A673 (cell line): ENCODE results near the gene POU4F1. TPM values are rescaled to one million over a fixed set of nuclear protein-coding genes. Genes with fewer than 3 reads are reported as not detected.
A peak's percentile ranks its signal among the peaks of the same experiment; 100 is the strongest.

Source experiments
- Bru-seq: library from RNA; stranded (reverse); fragments of 400-500 nt; gene quantifications from one replicate; lab custom pipeline; 2021; lab: Mats Ljungman, UMichigan
- BruChase-seq, 2 experiments: library from RNA; stranded (reverse); fragments of 400-500 nt; gene quantifications; one replicate each; lab custom pipeline; 2021; lab: Mats Ljungman, UMichigan
- BruUV-seq: library from RNA; stranded (reverse); fragments of 400-500 nt; replicated peaks from 2 replicates; lab custom pipeline; 2021; lab: Mats Ljungman, UMichigan
- CTCF ChIA-PET: fragments of 300-600 bp; sonication (Branson Sonifier 250); formaldehyde crosslinking; loops from one replicate; lab custom pipeline; 2022; ENCODE audit warnings: antibody characterized with exemption; lab: Charles Lee
- POLR2A ChIA-PET: fragments of 300-600 bp; sonication (Branson Sonifier 250); formaldehyde crosslinking; loops from one replicate; lab custom pipeline; 2022; ENCODE audit warnings: antibody characterized with exemption; ENCODE audit not compliant: low non-redundant PET; lab: Charles Lee
- DNase-seq: peaks from one replicate; pipeline ENCODE4 v3.0.0-alpha.2; 2015; ENCODE audit warnings: low spot score
- H3K27ac ChIP-seq: fragments of 200-600 bp; sonication (generic); 2 replicates; pipeline ENCODE4 v1.5.1; 2016; ENCODE audit warnings: mixed run types, low read depth, mild to moderate bottlenecking, mixed read lengths, antibody characterized with exemption, low read length; ENCODE audit not compliant: poor library complexity, severe bottlenecking
- H3K27me3 ChIP-seq: fragments of 200-600 bp; sonication (generic); replicated peaks from 2 replicates; pipeline ENCODE4 v1.6.1; 2017; ENCODE audit warnings: mixed run types, low read depth, mild to moderate bottlenecking, mixed read lengths, antibody characterized with exemption, low read length; ENCODE audit not compliant: insufficient read depth, poor library complexity
- H3K36me3 ChIP-seq: fragments of 200-600 bp; sonication (generic); 2 replicates; pipeline ENCODE4 v1.6.1; 2016; ENCODE audit warnings: mixed run types, mild to moderate bottlenecking, mixed read lengths, antibody characterized with exemption, low read length; ENCODE audit not compliant: insufficient read depth, poor library complexity, severe bottlenecking
- H3K4me1 ChIP-seq: fragments of 200-600 bp; sonication (generic); 2 replicates; pipeline ENCODE4 v1.6.1; 2017; ENCODE audit warnings: mixed run types, mild to moderate bottlenecking, mixed read lengths, antibody characterized with exemption, low read length; ENCODE audit not compliant: insufficient read depth, poor library complexity, severe bottlenecking
- H3K4me3 ChIP-seq: fragments of 200-600 bp; sonication (generic); 2 replicates; pipeline ENCODE4 v1.5.1; 2016; ENCODE audit warnings: low read depth, mixed run types, mild to moderate bottlenecking, mixed read lengths, low read length; ENCODE audit not compliant: poor library complexity, severe bottlenecking
- H3K9me3 ChIP-seq: fragments of 200-600 bp; sonication (generic); 2 replicates; pipeline ENCODE4 v1.6.1; 2016; ENCODE audit warnings: mixed run types, low read depth, mild to moderate bottlenecking, mixed read lengths, antibody characterized with exemption, low read length; ENCODE audit not compliant: poor library complexity, severe bottlenecking
- CTCF ChIP-seq: fragments of 300-800, 200-600 bp; sonication (generic); conservative IDR thresholded peaks from 2 replicates; pipeline ENCODE4 v1.5.1; 2017; ENCODE audit warnings: low read depth, mild to moderate bottlenecking, antibody characterized with exemption, low read length, moderate library complexity, mixed read lengths
- EZH2 ChIP-seq: fragments of 200-600 bp; sonication (generic); IDR thresholded peaks from 2 replicates; pipeline ENCODE4 v1.6.1; 2017; ENCODE audit warnings: borderline replicate concordance, low read depth, mild to moderate bottlenecking, mixed read lengths, antibody characterized with exemption, low read length; ENCODE audit not compliant: poor library complexity, severe bottlenecking
- intact Hi-C: fragments of 100-400 bp; cut with micrococcal nuclease; formaldehyde crosslinking; loops from one replicate; pipeline ENCODE4 v1.10.0; 2022; ENCODE audit not compliant: unreplicated experiment
- long read RNA-seq: library from polyadenylated mRNA; stranded (forward); transcript quantifications from one replicate; pipeline ENCODE4 v2.0.0, GENCODE V29; 2022
- total RNA-seq: library from RNA; stranded (reverse); gene quantifications from 2 replicates; pipeline ENCODE4 v1.2.3, GENCODE V29; 2021

Gene POU4F1
- 12.6 and 16.8 TPM in 2 replicates for total RNA-seq
- Bru-seq, nascent RNA: percentile 70 among the genes with signal in this experiment
- percentile 92 among the genes with signal in this experiment for BruChase-seq, experiment 1, labeled RNA remaining after a 2-hour chase
- percentile 95 among the genes with signal in this experiment for BruChase-seq, experiment 2, labeled RNA remaining after a 6-hour chase
- long read RNA-seq, partial matches to known transcripts: 0 of 9 reads
- long read RNA-seq, other reads (novel, unspliced or antisense): 9 of 9 reads

GRCh38 chr13:78603240-78603957 lies at the start of gene POU4F1:
TSS of gene POU4F1 (minus strand) at chr13:78603552. CDS start at chr13:78603326, 226 bp downstream.
- no peak for TF ChIP-seq CTCF
- TF ChIP-seq EZH2: no peak
- POLR2A ChIA-PET: no interaction called here
- peak; percentile 94 for DNase-seq
- intact Hi-C loops: loop anchor here (2.0 to 10.0 kb wide), 2 partner anchors 55 to 931 kb away; partner anchors contain the start of gene OBI1
- CTCF ChIA-PET: no interaction called here
- no TSS peak for BruUV-seq
- Histone ChIP-seq H3K27ac (peak within 1 kb of the TSS; percentile 24), H3K9me3 (no peaks in the 10 kb centered on the region), H3K4me1 (peaks cover 26% of the 10 kb centered on the region), H3K4me3 (peak within 1 kb of the TSS; percentile 63), H3K27me3 (peaks cover 94% of the 10 kb centered on the region), H3K36me3 (no peaks in the 10 kb centered on the region)

GRCh38 chr13:78652651-78653050 lies 49.3 kb upstream of the POU4F1 start:
- peaks cover 17% of the 10 kb centered on the region for H3K4me1 ChIP-seq
- no peaks in the 10 kb centered on the region for H3K27me3 ChIP-seq
- no peaks in the 10 kb centered on the region for H3K36me3 ChIP-seq
- TF ChIP-seq EZH2 (no peak), CTCF (no peak)
- intact Hi-C loops: no loop called here
- no TSS peak for BruUV-seq
- DNase-seq: no peak
- H3K27ac ChIP-seq: no peak overlapping the region
- no peaks in the 10 kb centered on the region for H3K9me3 ChIP-seq
- ChIA-PET POLR2A (no interaction called here), CTCF (no interaction called here)
- H3K4me3 ChIP-seq: no peak overlapping the region

GRCh38 chr13:78650717-78651083 lies 47.3 kb upstream of the POU4F1 start:
- Histone ChIP-seq H3K4me3 (no peak overlapping the region), H3K27me3 (no peaks in the 10 kb centered on the region), H3K36me3 (no peaks in the 10 kb centered on the region), H3K9me3 (no peaks in the 10 kb centered on the region), H3K27ac (no peak overlapping the region), H3K4me1 (peaks cover 11% of the 10 kb centered on the region)
- ChIA-PET POLR2A (interaction anchor here (0.6 kb wide), 1 partner anchor 24 kb away, joined by 6 read pairs; no protein-coding TSS in a partner anchor), CTCF (no interaction called here)
- TF ChIP-seq CTCF (no peak), EZH2 (no peak)
- no TSS peak for BruUV-seq
- intact Hi-C loops: no loop called here
- no peak for DNase-seq
